Astrocyte of the spinal cord (primary cell): ENCODE measurements around the gene AHI1.

Source experiments
- DNase-seq: peaks from one replicate; pipeline ENCODE4 v3.0.0; 2011; ENCODE audit warnings: low read depth, low spot score
- H3K4me3 ChIP-seq: 2 replicates; pipeline ENCODE4 v1.5.1; 2011; ENCODE audit warnings: low read depth, mild to moderate bottlenecking, low read length, moderate library complexity
- in situ Hi-C: cut with HindIII; loops from 2 replicates; pipeline ENCODE4 v1.10.0; 2017; ENCODE audit warnings: low sequenced_read_pairs
- TF ChIP-seq, protein P1 (sequence below): IDR thresholded peaks from 2 replicates; pipeline ENCODE4 v1.5.1; 2012; ENCODE audit warnings: low read depth, mild to moderate bottlenecking, low read length, inconsistent platforms

Gene AHI1

DNA sequence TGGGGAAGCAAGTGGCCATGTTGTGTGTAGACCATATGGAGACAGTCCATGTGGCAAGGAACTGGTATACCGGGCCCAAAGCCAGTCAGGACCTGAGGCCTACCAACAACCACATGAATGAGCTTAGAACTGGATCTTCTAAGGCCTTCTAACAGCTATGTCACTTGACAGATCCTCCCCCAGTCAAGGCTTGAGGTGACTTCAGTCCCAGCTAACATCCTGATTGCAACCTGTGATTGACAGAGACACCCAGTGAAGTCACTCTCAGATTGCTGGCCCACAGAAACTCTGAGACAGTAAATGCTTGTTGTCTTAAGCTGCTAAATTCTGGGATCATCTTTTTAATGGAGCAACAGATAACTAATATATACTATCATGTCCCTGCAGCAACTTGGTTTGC, 32.9 kb downstream of the AHI1 start:
- DNase-seq = no peak
- TF ChIP-seq, protein P1, sequence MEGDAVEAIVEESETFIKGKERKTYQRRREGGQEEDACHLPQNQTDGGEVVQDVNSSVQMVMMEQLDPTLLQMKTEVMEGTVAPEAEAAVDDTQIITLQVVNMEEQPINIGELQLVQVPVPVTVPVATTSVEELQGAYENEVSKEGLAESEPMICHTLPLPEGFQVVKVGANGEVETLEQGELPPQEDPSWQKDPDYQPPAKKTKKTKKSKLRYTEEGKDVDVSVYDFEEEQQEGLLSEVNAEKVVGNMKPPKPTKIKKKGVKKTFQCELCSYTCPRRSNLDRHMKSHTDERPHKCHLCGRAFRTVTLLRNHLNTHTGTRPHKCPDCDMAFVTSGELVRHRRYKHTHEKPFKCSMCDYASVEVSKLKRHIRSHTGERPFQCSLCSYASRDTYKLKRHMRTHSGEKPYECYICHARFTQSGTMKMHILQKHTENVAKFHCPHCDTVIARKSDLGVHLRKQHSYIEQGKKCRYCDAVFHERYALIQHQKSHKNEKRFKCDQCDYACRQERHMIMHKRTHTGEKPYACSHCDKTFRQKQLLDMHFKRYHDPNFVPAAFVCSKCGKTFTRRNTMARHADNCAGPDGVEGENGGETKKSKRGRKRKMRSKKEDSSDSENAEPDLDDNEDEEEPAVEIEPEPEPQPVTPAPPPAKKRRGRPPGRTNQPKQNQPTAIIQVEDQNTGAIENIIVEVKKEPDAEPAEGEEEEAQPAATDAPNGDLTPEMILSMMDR = no peak
- in situ Hi-C loops = no loop called here
- H3K4me3 ChIP-seq = no peak overlapping the region

DNA sequence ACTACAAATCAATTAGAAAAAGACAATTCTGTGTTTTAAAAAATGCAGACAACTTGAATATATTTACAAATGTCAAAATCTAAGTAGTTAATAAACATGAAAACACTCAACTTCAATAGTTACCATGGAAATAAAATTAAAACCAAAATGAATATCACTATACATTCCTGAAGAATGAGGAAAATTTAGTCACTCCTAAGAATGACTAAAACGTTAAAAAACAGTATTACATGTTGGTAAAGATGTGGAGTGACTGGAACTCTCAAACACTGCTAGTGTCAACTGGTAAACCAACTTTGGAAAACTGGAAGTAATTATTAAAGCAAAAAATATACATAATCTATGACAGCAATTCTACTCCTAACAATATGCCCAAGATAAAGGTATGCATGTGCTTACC, 36.3 kb downstream of the AHI1 start:
- no peak overlapping the region for H3K4me3 ChIP-seq
- TF ChIP-seq, protein P1 = no peak
- in situ Hi-C loops = no loop called here

DNA sequence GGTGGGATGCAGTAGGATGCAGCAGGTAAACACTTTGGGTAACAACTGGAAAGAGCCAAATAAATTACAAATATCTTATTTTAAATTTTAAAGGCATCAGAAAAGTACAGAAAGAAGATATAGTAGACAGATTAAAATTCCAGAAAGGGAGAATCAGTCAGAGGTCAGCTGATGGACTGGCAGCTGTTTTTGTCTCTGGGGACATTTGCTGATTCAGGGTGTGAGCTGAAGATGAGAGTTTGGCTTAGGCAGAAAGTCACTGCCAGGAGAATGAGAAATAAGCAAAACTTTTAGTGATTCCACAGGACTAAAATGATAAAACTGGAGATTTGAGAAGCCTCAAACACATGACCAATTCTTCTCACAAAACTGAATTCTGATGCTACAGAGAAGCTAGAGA, 39.5 kb downstream of the AHI1 start:
- DNase-seq = no peak
- in situ Hi-C loops = no loop called here
- no peak overlapping the region for H3K4me3 ChIP-seq
- TF ChIP-seq, protein P1 = no peak

More for the DNA sequence above, 36.3 kb downstream of the AHI1 start:
- DNase-seq = no peak

DNA sequence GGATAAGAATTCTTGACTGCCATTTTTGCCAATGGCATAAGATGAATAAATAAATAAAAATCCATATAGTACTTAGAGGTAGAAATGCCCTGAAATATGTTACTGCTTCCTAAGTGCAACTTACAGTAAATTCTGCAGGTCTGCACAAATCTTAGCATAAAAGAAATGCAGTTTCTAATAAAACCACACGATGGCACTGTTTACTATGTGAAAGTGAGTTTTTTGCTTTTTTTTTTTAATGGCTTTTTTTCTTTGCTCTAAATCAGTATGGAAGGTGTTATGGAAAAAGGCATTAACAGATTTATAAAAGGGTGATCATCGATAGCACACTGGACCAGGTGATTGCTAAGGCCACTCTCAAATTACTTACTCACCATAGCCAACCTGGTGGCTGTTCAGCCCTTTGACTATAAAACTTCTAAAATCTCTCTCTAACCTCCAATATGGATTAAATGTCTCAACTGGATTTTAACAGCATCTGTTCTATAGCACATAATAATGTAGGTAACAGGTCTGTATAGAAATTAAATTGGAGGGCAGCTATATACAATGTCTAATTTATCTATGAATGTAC, 45.8 kb downstream of the AHI1 start:
- DNase-seq = peak; percentile 61
- no peak overlapping the region for H3K4me3 ChIP-seq
- TF ChIP-seq, protein P1 = peak; percentile 51
- in situ Hi-C loops = no loop called here

DNA sequence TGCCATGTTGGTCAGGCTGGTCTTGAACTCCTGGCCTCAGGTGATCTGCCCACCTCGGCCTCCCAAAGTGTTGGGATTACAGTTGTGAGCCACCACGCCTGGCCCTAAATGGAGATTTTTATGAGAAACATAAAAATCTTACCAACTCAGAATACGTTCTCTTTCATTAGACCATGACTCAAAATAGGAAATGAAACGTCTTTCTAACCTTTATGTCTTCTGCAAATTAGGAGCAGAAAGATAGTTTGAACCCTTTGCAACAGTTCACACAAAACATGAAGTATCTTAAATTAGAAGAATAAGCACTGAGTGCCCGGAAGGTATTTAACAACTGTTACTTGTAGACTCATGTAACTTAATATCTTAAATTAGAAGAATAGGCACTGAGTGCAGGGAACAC, 48.3 kb downstream of the AHI1 start:
- H3K4me3 ChIP-seq = no peak overlapping the region
- DNase-seq = no peak
- TF ChIP-seq, protein P1 = no peak
- in situ Hi-C loops = no loop called here

DNA sequence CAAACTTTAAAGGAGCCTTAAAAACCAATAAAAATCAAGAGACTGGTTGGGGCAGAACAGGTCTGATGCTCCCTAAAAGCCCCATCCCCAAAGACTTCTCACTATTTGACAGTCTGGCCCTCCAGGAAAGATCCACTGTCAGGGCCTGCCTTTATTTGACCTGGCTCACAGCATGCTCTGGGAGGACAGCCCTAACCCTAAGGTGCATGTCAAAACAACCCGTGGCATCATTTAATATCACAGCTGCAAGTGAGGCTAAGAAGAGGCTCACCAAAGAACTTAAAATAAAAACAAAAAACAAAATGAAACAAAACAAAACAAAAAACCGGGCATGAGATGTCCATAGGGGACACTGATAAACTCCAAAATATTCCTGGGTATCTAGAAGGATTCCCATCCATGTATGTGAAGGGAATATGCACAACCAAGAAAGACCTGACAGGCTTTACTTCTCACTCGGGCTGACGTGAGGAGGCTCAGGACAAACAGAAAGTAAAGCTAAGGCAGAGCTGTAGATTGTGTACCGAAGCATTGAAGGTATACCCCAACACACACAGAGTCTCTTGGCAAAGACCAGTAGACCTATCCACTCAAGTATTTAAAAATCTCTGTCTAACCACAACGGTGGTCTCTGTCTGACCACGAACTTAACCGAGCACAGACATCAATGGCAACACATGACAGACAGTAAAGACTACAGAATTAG, 57.3 kb downstream of the AHI1 start:
- in situ Hi-C loops = no loop called here
- no peak overlapping the region for H3K4me3 ChIP-seq
- no peak for DNase-seq
- TF ChIP-seq, protein P1 = no peak
